Gastroesophageal sphincter (tissue), 3 donors: Measurements from ENCODE around the gene SARM1.
A peak's percentile ranks its signal among the peaks of the same experiment; 100 is the strongest.

ENCODE experiments used
- CTCF ChIP-seq, 4 experiments: fragments of 200-600 bp in 2 of 4; fragments of 450-650 bp in 2 of 4; sonication (generic) in 1 of 4; IDR thresholded peaks; one replicate each; pipeline ENCODE4 v1.5.1; 2017 to 2019; ENCODE audit warnings: antibody characterized with exemption in 4 of 4, mild to moderate bottlenecking in 2 of 4, moderate library complexity in 2 of 4
- POLR2A ChIP-seq, 2 donors: fragments of 450-650 bp; IDR thresholded peaks; one replicate each; pipeline ENCODE4 v1.6.1; 2017; ENCODE audit warnings: antibody characterized with exemption in 2 of 2, mild to moderate bottlenecking in 2 of 2, moderate library complexity in 1 of 2
- POLR2AphosphoS5 ChIP-seq: sonication (generic); formaldehyde crosslinking; IDR thresholded peaks from one replicate; pipeline ENCODE4 v1.6.1; 2017; ENCODE audit warnings: antibody characterized with exemption

GRCh38 chr17:28357061-28357900, 14.2 kb upstream of the SARM1 start, which contains the start of gene POLDIP2:
- peak in 2 of 4 experiments; percentile 4 to 31 for TF ChIP-seq CTCF (IDR thresholded peaks at IDR 0.05)
- TF ChIP-seq POLR2AphosphoS5 = peak; percentile 82
- peak; percentile 96 to 97 for TF ChIP-seq POLR2A (IDR thresholded peaks at IDR 0.05)
